Vagina (tissue), 2 donors: ENCODE data around the gene TCF4.

Experiments
- CTCF ChIP-seq, 3 experiments: fragments of 450-650 bp in 2 of 3; fragments of 200-600 bp in 1 of 3; sonication (generic) in 1 of 3; IDR thresholded peaks; one replicate each; pipeline ENCODE4 v1.5.1; 2017 to 2019; ENCODE audit warnings: antibody characterized with exemption in 3 of 3, mild to moderate bottlenecking in 2 of 3, moderate library complexity in 2 of 3
- POLR2A ChIP-seq, 2 donors: fragments of 450-650 bp; IDR thresholded peaks; one replicate each; pipeline ENCODE4 v1.6.1; 2017; ENCODE audit warnings: antibody characterized with exemption in 2 of 2, mild to moderate bottlenecking in 2 of 2, moderate library complexity in 2 of 2
- POLR2AphosphoS5 ChIP-seq, 2 donors: sonication (generic); formaldehyde crosslinking; IDR thresholded peaks; one replicate each; pipeline ENCODE4 v1.9.0; 2017; ENCODE audit warnings: antibody characterized with exemption in 2 of 2, mild to moderate bottlenecking in 2 of 2, low read depth in 1 of 2; ENCODE audit not compliant: insufficient read depth in 1 of 2

GRCh38 chr18:55609160-55609825 is 21.3 kb upstream of the TCF4 start:
- TF ChIP-seq CTCF (IDR thresholded peaks at IDR 0.05) (no peak), POLR2AphosphoS5 (IDR thresholded peaks at IDR 0.05; ENCODE audit: insufficient read depth in 1 of 2, low read depth in 1 of 2) (no peak), POLR2A (IDR thresholded peaks at IDR 0.05) (no peak)
